A549 (cell line): ENCODE measurements around the gene KRT36. TPM values are rescaled to one million over a fixed set of nuclear protein-coding genes. Genes with fewer than 3 reads are reported as not detected.
A peak's percentile ranks its signal among the peaks of the same experiment; 100 is the strongest.

Experiments used
- ATAC-seq, 2 experiments: fragments of 200-7000 bp in 1 of 2; fragments of >200 bp in 1 of 2; cut with Nextera tagmentation in 1 of 2; cut with Tn5 transposase in 1 of 2; 3 replicates each; pipeline versions ENCODE4 v1.8.0 to v1.9.1; 2018 to 2020; ENCODE audit warnings: mild to moderate bottlenecking in 1 of 2, moderate library complexity in 1 of 2
- CTCF ChIA-PET: fragments of 300-600 bp; sonication (Branson Sonifier 250); formaldehyde crosslinking; extraction: SDS; loops from one replicate; lab custom pipeline; 2021; ENCODE audit warnings: antibody characterized with exemption, inconsistent platforms; lab: Yijun Ruan, JAX
- POLR2A ChIA-PET: fragments of 350-600 bp; formaldehyde crosslinking; extraction: SDS; loops from one replicate; lab custom pipeline; 2021; ENCODE audit warnings: antibody characterized with exemption, inconsistent platforms; lab: Yijun Ruan, JAX
- DNase-seq, 2 experiments: peaks; one replicate each; pipeline versions ENCODE4 v3.0.0 to v3.0.0-alpha.2; 2011 to 2016; ENCODE audit warnings: low read depth in 1 of 2, low spot score in 1 of 2
- FAIRE-seq: peaks from 2 replicates; lab custom pipeline; 2011; peaks lifted over from hg19 to GRCh38; lab: Jason Lieb, UNC
- H3K27ac ChIP-seq, 2 experiments: fragments of >200 bp; sonication (Bioruptor Twin); formaldehyde crosslinking; 3 replicates each; pipeline ENCODE4 v1.5.1; 2016 to 2017
- H3K4me1 ChIP-seq: fragments of >200 bp; sonication (Bioruptor Twin); formaldehyde crosslinking; 3 replicates; pipeline ENCODE4 v1.6.1; 2016
- H3K4me2 ChIP-seq: fragments of >200 bp; sonication (Bioruptor Twin); formaldehyde crosslinking; 3 replicates; pipeline ENCODE4 v1.6.1; 2016
- H3K4me3 ChIP-seq: fragments of >200 bp; sonication (Bioruptor Twin); formaldehyde crosslinking; 3 replicates; pipeline ENCODE4 v1.5.1; 2016
- H3K9me3 ChIP-seq: fragments of >200 bp; sonication (Bioruptor Twin); formaldehyde crosslinking; 3 replicates; pipeline ENCODE4 v1.6.1; 2016
- BCL3 ChIP-seq: fragments of >200 bp; sonication (Bioruptor Twin); formaldehyde crosslinking; IDR thresholded peaks from 3 replicates; pipeline ENCODE4 v1.6.1; 2016
- BHLHE40 ChIP-seq: IDR thresholded peaks from 2 replicates; pipeline ENCODE4 v1.6.1; 2012; ENCODE audit warnings: low read depth, low read length, inconsistent platforms
- CBX2 ChIP-seq: fragments of 200-600 bp; sonication (generic); IDR thresholded peaks from 2 replicates; pipeline ENCODE4 v1.6.1; 2016; ENCODE audit warnings: low read depth, mild to moderate bottlenecking, borderline replicate concordance
- CHD2 ChIP-seq: fragments of 150-350 bp; IDR thresholded peaks from 2 replicates; pipeline ENCODE4 v1.6.1; 2014; ENCODE audit warnings: low read length; ENCODE audit not compliant: partially characterized antibody
- CHD4 ChIP-seq: fragments of 200-600 bp; sonication (generic); IDR thresholded peaks from 2 replicates; pipeline ENCODE4 v1.6.1; 2016; ENCODE audit warnings: antibody characterized with exemption, mild to moderate bottlenecking, borderline replicate concordance
- E2F6 ChIP-seq: IDR thresholded peaks from 2 replicates; pipeline ENCODE4 v1.6.1; 2012; ENCODE audit warnings: low read depth, borderline replicate concordance
- ESRRA ChIP-seq: fragments of 150-350 bp; IDR thresholded peaks from 2 replicates; pipeline ENCODE4 v1.6.1; 2014; ENCODE audit warnings: mild to moderate bottlenecking, low read length, borderline replicate concordance
- FOSB ChIP-seq: fragments of 250-450 bp; sonication (Bioruptor Pico); IDR thresholded peaks from 2 replicates; pipeline ENCODE4 v1.5.0; 2020; ENCODE audit warnings: mild to moderate bottlenecking, moderate library complexity
- GATA3 ChIP-seq: IDR thresholded peaks from 2 replicates; pipeline ENCODE4 v1.6.1; 2012; ENCODE audit warnings: borderline replicate concordance
- HEYL ChIP-seq: fragments of 250-450 bp; sonication (Bioruptor Pico); IDR thresholded peaks from 2 replicates; pipeline ENCODE4 v1.8.0; 2021; ENCODE audit warnings: mild to moderate bottlenecking, moderate library complexity
- JUN ChIP-seq, 2 experiments: fragments of >200 bp; sonication (Bioruptor Twin); formaldehyde crosslinking; IDR thresholded peaks; 2 replicates in 1 of 2; 3 replicates in 1 of 2; pipeline ENCODE4 v1.6.1; 2016 to 2017
- KDM1A ChIP-seq: fragments of 200-600 bp; sonication (generic); IDR thresholded peaks from 2 replicates; pipeline ENCODE4 v1.6.1; 2016; ENCODE audit warnings: low read depth, mild to moderate bottlenecking
- KDM5A ChIP-seq: fragments of 200-600 bp; sonication (generic); IDR thresholded peaks from 2 replicates; pipeline ENCODE4 v1.6.1; 2016; ENCODE audit warnings: antibody characterized with exemption, mild to moderate bottlenecking
- MAZ ChIP-seq: fragments of 150-350 bp; IDR thresholded peaks from 2 replicates; pipeline ENCODE4 v1.6.1; 2014; ENCODE audit warnings: antibody characterized with exemption, low read depth, low read length, borderline replicate concordance
- NPAS2 ChIP-seq: fragments of 250-450 bp; sonication (Bioruptor Pico); IDR thresholded peaks from 2 replicates; pipeline ENCODE4 v1.8.0; 2022; ENCODE audit warnings: mild to moderate bottlenecking, moderate library complexity, borderline replicate concordance
- PHF8 ChIP-seq: fragments of 200-600 bp; sonication (generic); IDR thresholded peaks from 2 replicates; pipeline ENCODE4 v1.6.1; 2016; ENCODE audit warnings: low read depth, mild to moderate bottlenecking, antibody characterized with exemption, moderate library complexity, borderline replicate concordance
- POLR2A ChIP-seq: IDR thresholded peaks from 2 replicates; pipeline ENCODE4 v1.6.1; 2012; ENCODE audit warnings: mild to moderate bottlenecking, low read length
- POLR2AphosphoS2 ChIP-seq: conservative IDR thresholded peaks from 2 replicates; pipeline ENCODE4 v1.6.1; 2012; ENCODE audit warnings: low read length, improper control_type of control experiment, inconsistent platforms
- RARB ChIP-seq: fragments of 250-450 bp; sonication (Bioruptor Pico); IDR thresholded peaks from 2 replicates; pipeline ENCODE4 v1.8.0; 2021; ENCODE audit warnings: mild to moderate bottlenecking, moderate library complexity
- RCOR1 ChIP-seq: fragments of 150-350 bp; IDR thresholded peaks from 2 replicates; pipeline ENCODE4 v1.6.1; 2014; ENCODE audit warnings: antibody characterized with exemption, low read length, low read depth
- SMC3 ChIP-seq: fragments of >200 bp; sonication (Bioruptor Twin); formaldehyde crosslinking; IDR thresholded peaks from 3 replicates; pipeline ENCODE4 v1.6.1; 2018; ENCODE audit warnings: inconsistent platforms
- SREBF2 ChIP-seq: fragments of 450-650 bp; IDR thresholded peaks from 2 replicates; pipeline ENCODE4 v1.6.1; 2014; ENCODE audit warnings: mild to moderate bottlenecking, moderate library complexity
- TP53 ChIP-seq: fragments of 250-450 bp; sonication (Bioruptor Pico); IDR thresholded peaks from 2 replicates; pipeline ENCODE4 v1.5.0; 2021; ENCODE audit warnings: mild to moderate bottlenecking, moderate library complexity
- WGBS: methylation state at CpG from one replicate; pipeline ENCODE4 v1.1.6; 2017; ENCODE audit errors: missing lambda C conversion rate; 5-methylcytosine and 5-hydroxymethylcytosine counted together
- polyA plus RNA-seq, 4 experiments: library from polyadenylated mRNA; depleted of rRNA in 3 of 4; stranded (reverse); fragments of >200 nt; fragmentation: RNase III in 1 of 4; extraction: RNeasy Plus Mini Kit Qiagen cat#74134 plus additional on column Dnase treatment in 1 of 4; gene quantifications; 2 replicates in 3 of 4; 3 replicates in 1 of 4; pipeline ENCODE4 v1.2.3, GENCODE V29; 2011 to 2017
- small RNA-seq, 6 experiments: library from RNA; depleted of rRNA; stranded (forward); fragments of <200 nt; gene quantifications; one replicate each; pipeline ENCODE3, GENCODE V24; 2012

KRT36 gene
- polyA plus RNA-seq, 2 of the 4 experiments (the other 2 are of a cell fraction): not detected

- DNase-seq: no peak
- ATAC-seq: peak in 1 of 2 experiments; percentile 43; a peak in 3 of 6 replicates
- ChIA-PET CTCF (interaction anchor here (1.1 to 1.9 kb wide), 2 partner anchors 9 to 111 kb away, joined by 4 to 9 read pairs; no protein-coding TSS in a partner anchor), POLR2A (no interaction called here)
- Histone ChIP-seq H3K4me2 (no peak overlapping the region), H3K4me1 (no peaks in the 10 kb centered on the region), H3K4me3 (no peak overlapping the region), H3K9me3 (no peaks in the 10 kb centered on the region), H3K27ac (no peak overlapping the region)
- TF ChIP-seq NPAS2 (CRISPR knock-in tag) (no peak), SMC3 (no peak), TP53 (CRISPR knock-in tag) (no peak), KDM5A (no peak), BHLHE40 (no peak), HEYL (no peak), RCOR1 (no peak), MAZ (no peak), SREBF2 (no peak), RARB (CRISPR knock-in tag) (no peak), POLR2AphosphoS2 (no peak), CBX2 (no peak), JUN (IDR thresholded peaks at IDR 0.05) (no peak), FOSB (CRISPR knock-in tag) (no peak), KDM1A (no peak), ESRRA (no peak), BCL3 (no peak), GATA3 (no peak), PHF8 (no peak), CHD4 (no peak)
- WGBS: 69% methylated on average over 9 of the region's 9 CpGs
- FAIRE-seq: no peak
These were observed 51.9 kb downstream of the KRT36 start for GRCh38 chr17:41437769-41438168.

GRCh38 chr17:41437254-41437653 is 52.5 kb downstream of the KRT36 start:
- 53% methylated on average over 7 of the region's 7 CpGs for WGBS

More at GRCh38 chr17:41437254-41437653, 52.5 kb downstream of the KRT36 start:
- TF ChIP-seq CHD4 (no peak), MAZ (no peak), E2F6 (no peak), RCOR1 (no peak), BCL3 (no peak), POLR2A (no peak), CHD2 (no peak)
- Histone ChIP-seq H3K27ac (no peak overlapping the region), H3K4me2 (no peak overlapping the region), H3K4me1 (no peaks in the 10 kb centered on the region), H3K4me3 (no peak overlapping the region), H3K9me3 (no peaks in the 10 kb centered on the region)
- CTCF ChIA-PET: interaction anchor here (1.9 kb wide), 1 partner anchor 112 kb away, joined by 9 read pairs; no protein-coding TSS in a partner anchor
- FAIRE-seq (no peak), ATAC-seq (no peak), DNase-seq (no peak)
- POLR2A ChIA-PET: no interaction called here

Small RNAs within 50 kb of the gene (small RNA-seq; reads per million reads assigned to genes)
- gene RNU2-32P: 0.12 to 25.8 (median 4.4) reads per million in 6 experiments

Other genes with a start within 250 kb of the KRT36 start
- not detected in 2 replicates for gene KRTAP9-4, start 240.2 kb downstream of the KRT36 start, polyA plus RNA-seq (2011; rRNA removed)
- gene KRTAP9-4, start 240.2 kb downstream of the KRT36 start, polyA plus RNA-seq (2017; fragmentation: RNase III; extraction: RNeasy Plus Mini Kit Qiagen cat#74134 plus additional on column Dnase treatment): not detected in 3 replicates
- gene KRTAP9-9, start 234.5 kb downstream of the KRT36 start, polyA plus RNA-seq (2011; rRNA removed): not detected in 2 replicates
- not detected in 3 replicates for gene KRTAP9-9, start 234.5 kb downstream of the KRT36 start, polyA plus RNA-seq (2017; fragmentation: RNase III; extraction: RNeasy Plus Mini Kit Qiagen cat#74134 plus additional on column Dnase treatment)
- gene KRTAP9-6, start 224.5 kb downstream of the KRT36 start, polyA plus RNA-seq (2011; rRNA removed): not detected in 2 replicates
- not detected in 3 replicates for gene KRTAP9-6, start 224.5 kb downstream of the KRT36 start, polyA plus RNA-seq (2017; fragmentation: RNase III; extraction: RNeasy Plus Mini Kit Qiagen cat#74134 plus additional on column Dnase treatment)
- gene KRTAP9-7, start 214.2 kb downstream of the KRT36 start, polyA plus RNA-seq (2011; rRNA removed): not detected in 2 replicates
- not detected in 3 replicates for gene KRTAP9-7, start 214.2 kb downstream of the KRT36 start, polyA plus RNA-seq (2017; fragmentation: RNase III; extraction: RNeasy Plus Mini Kit Qiagen cat#74134 plus additional on column Dnase treatment)
- gene KRTAP29-1, start 187.1 kb downstream of the KRT36 start, polyA plus RNA-seq (2011; rRNA removed): not detected in 2 replicates
- not detected in 3 replicates for gene KRTAP29-1, start 187.1 kb downstream of the KRT36 start, polyA plus RNA-seq (2017; fragmentation: RNase III; extraction: RNeasy Plus Mini Kit Qiagen cat#74134 plus additional on column Dnase treatment)
- not detected in 2 replicates for gene KRTAP16-1, start 180.6 kb downstream of the KRT36 start, polyA plus RNA-seq (2011; rRNA removed)
- not detected in 3 replicates for gene KRTAP16-1, start 180.6 kb downstream of the KRT36 start, polyA plus RNA-seq (2017; fragmentation: RNase III; extraction: RNeasy Plus Mini Kit Qiagen cat#74134 plus additional on column Dnase treatment)
- gene KRTAP17-1, start 174.2 kb downstream of the KRT36 start, polyA plus RNA-seq (2011; rRNA removed): not detected in 2 replicates
- not detected in 3 replicates for gene KRTAP17-1, start 174.2 kb downstream of the KRT36 start, polyA plus RNA-seq (2017; fragmentation: RNase III; extraction: RNeasy Plus Mini Kit Qiagen cat#74134 plus additional on column Dnase treatment)
- gene KRT33A, start 139.1 kb downstream of the KRT36 start, polyA plus RNA-seq (2011; rRNA removed): not detected in 2 replicates
- gene KRT33A, start 139.1 kb downstream of the KRT36 start, polyA plus RNA-seq (2017; fragmentation: RNase III; extraction: RNeasy Plus Mini Kit Qiagen cat#74134 plus additional on column Dnase treatment): not detected in 3 replicates
- gene KRT33B, start 120.1 kb downstream of the KRT36 start, polyA plus RNA-seq (2011; rRNA removed): not detected in 2 replicates
- gene KRT33B, start 120.1 kb downstream of the KRT36 start, polyA plus RNA-seq (2017; fragmentation: RNase III; extraction: RNeasy Plus Mini Kit Qiagen cat#74134 plus additional on column Dnase treatment): 0.05 to 0.08 TPM in 2 of 3 replicates, not detected in the other
- 0.09 TPM in 2 replicates for gene KRT34, start 107.6 kb downstream of the KRT36 start, polyA plus RNA-seq (2011; rRNA removed)
- gene KRT34, start 107.6 kb downstream of the KRT36 start, polyA plus RNA-seq (2017; fragmentation: RNase III; extraction: RNeasy Plus Mini Kit Qiagen cat#74134 plus additional on column Dnase treatment): 0.17 to 0.33 TPM (median 0.23 TPM) in 3 replicates
- gene KRT31, start 92.3 kb downstream of the KRT36 start, polyA plus RNA-seq (2011; rRNA removed): not detected in 2 replicates
- gene KRT31, start 92.3 kb downstream of the KRT36 start, polyA plus RNA-seq (2017; fragmentation: RNase III; extraction: RNeasy Plus Mini Kit Qiagen cat#74134 plus additional on column Dnase treatment): not detected in 3 replicates
- gene KRT37, start 65.3 kb downstream of the KRT36 start, polyA plus RNA-seq (2011; rRNA removed): not detected in 2 replicates
- not detected in 3 replicates for gene KRT37, start 65.3 kb downstream of the KRT36 start, polyA plus RNA-seq (2017; fragmentation: RNase III; extraction: RNeasy Plus Mini Kit Qiagen cat#74134 plus additional on column Dnase treatment)
- not detected in 2 replicates for gene KRT38, start 48.9 kb downstream of the KRT36 start, polyA plus RNA-seq (2011; rRNA removed)
- gene KRT38, start 48.9 kb downstream of the KRT36 start, polyA plus RNA-seq (2017; fragmentation: RNase III; extraction: RNeasy Plus Mini Kit Qiagen cat#74134 plus additional on column Dnase treatment): not detected in 3 replicates
- gene KRT32, start 22.5 kb downstream of the KRT36 start, polyA plus RNA-seq (2011; rRNA removed): not detected in 2 replicates
- gene KRT32, start 22.5 kb downstream of the KRT36 start, polyA plus RNA-seq (2017; fragmentation: RNase III; extraction: RNeasy Plus Mini Kit Qiagen cat#74134 plus additional on column Dnase treatment): not detected in 3 replicates
- not detected in 2 replicates for gene KRT35, start 8.8 kb downstream of the KRT36 start, polyA plus RNA-seq (2011; rRNA removed)
- gene KRT35, start 8.8 kb downstream of the KRT36 start, polyA plus RNA-seq (2017; fragmentation: RNase III; extraction: RNeasy Plus Mini Kit Qiagen cat#74134 plus additional on column Dnase treatment): not detected in 3 replicates
- 0.06 and 0.08 TPM in 2 replicates for gene KRT13, start 15.7 kb upstream of the KRT36 start, polyA plus RNA-seq (2011; rRNA removed)
- gene KRT13, start 15.7 kb upstream of the KRT36 start, polyA plus RNA-seq (2017; fragmentation: RNase III; extraction: RNeasy Plus Mini Kit Qiagen cat#74134 plus additional on column Dnase treatment): not detected in 3 replicates
- 2.1 and 2.6 TPM in 2 replicates for gene KRT15, start 29.0 kb upstream of the KRT36 start, polyA plus RNA-seq (2011; rRNA removed)
- 0.54 to 1.4 TPM (median 0.62 TPM) in 3 replicates for gene KRT15, start 29.0 kb upstream of the KRT36 start, polyA plus RNA-seq (2017; fragmentation: RNase III; extraction: RNeasy Plus Mini Kit Qiagen cat#74134 plus additional on column Dnase treatment)
- gene KRT19, start 38.4 kb upstream of the KRT36 start, polyA plus RNA-seq (2011; rRNA removed): 23.8 and 26.2 TPM in 2 replicates
- 27.8 to 31.2 TPM (median 29.9 TPM) in 3 replicates for gene KRT19, start 38.4 kb upstream of the KRT36 start, polyA plus RNA-seq (2017; fragmentation: RNase III; extraction: RNeasy Plus Mini Kit Qiagen cat#74134 plus additional on column Dnase treatment)
- gene KRT9, start 82.1 kb upstream of the KRT36 start, polyA plus RNA-seq (2011; rRNA removed): not detected in 2 replicates
- not detected in 3 replicates for gene KRT9, start 82.1 kb upstream of the KRT36 start, polyA plus RNA-seq (2017; fragmentation: RNase III; extraction: RNeasy Plus Mini Kit Qiagen cat#74134 plus additional on column Dnase treatment)
- gene KRT14, start 97.0 kb upstream of the KRT36 start, polyA plus RNA-seq (2011; rRNA removed): 0.04 TPM in 1 of 2 replicates, not detected in the other
- 0.07 to 0.10 TPM (median 0.09 TPM) in 3 replicates for gene KRT14, start 97.0 kb upstream of the KRT36 start, polyA plus RNA-seq (2017; fragmentation: RNase III; extraction: RNeasy Plus Mini Kit Qiagen cat#74134 plus additional on column Dnase treatment)
- gene KRT16, start 122.9 kb upstream of the KRT36 start, polyA plus RNA-seq (2011; rRNA removed): 0.21 and 0.28 TPM in 2 replicates
- 0.44 TPM in 1 of 3 replicates, not detected in the others for gene KRT16, start 122.9 kb upstream of the KRT36 start, polyA plus RNA-seq (2017; fragmentation: RNase III; extraction: RNeasy Plus Mini Kit Qiagen cat#74134 plus additional on column Dnase treatment)
- 0.78 and 1.2 TPM in 2 replicates for gene KRT17, start 134.7 kb upstream of the KRT36 start, polyA plus RNA-seq (2011; rRNA removed)
- gene KRT17, start 134.7 kb upstream of the KRT36 start, polyA plus RNA-seq (2017; fragmentation: RNase III; extraction: RNeasy Plus Mini Kit Qiagen cat#74134 plus additional on column Dnase treatment): 0.43 to 0.57 TPM (median 0.56 TPM) in 3 replicates
- gene EIF1, start 199.0 kb upstream of the KRT36 start, polyA plus RNA-seq (2011; rRNA removed): 873 and 1,224 TPM in 2 replicates
- gene EIF1, start 199.0 kb upstream of the KRT36 start, polyA plus RNA-seq (2017; fragmentation: RNase III; extraction: RNeasy Plus Mini Kit Qiagen cat#74134 plus additional on column Dnase treatment): 827 to 920 TPM (median 834 TPM) in 3 replicates
- not detected in 2 replicates for gene GAST, start 222.4 kb upstream of the KRT36 start, polyA plus RNA-seq (2011; rRNA removed)
- not detected in 3 replicates for gene GAST, start 222.4 kb upstream of the KRT36 start, polyA plus RNA-seq (2017; fragmentation: RNase III; extraction: RNeasy Plus Mini Kit Qiagen cat#74134 plus additional on column Dnase treatment)
- gene HAP1, start 244.7 kb upstream of the KRT36 start, polyA plus RNA-seq (2011; rRNA removed): 2.0 and 2.2 TPM in 2 replicates
- gene HAP1, start 244.7 kb upstream of the KRT36 start, polyA plus RNA-seq (2017; fragmentation: RNase III; extraction: RNeasy Plus Mini Kit Qiagen cat#74134 plus additional on column Dnase treatment): 1.3 to 2.3 TPM (median 1.6 TPM) in 3 replicates